GM12892 (cell line): ENCODE data around the gene ZNFX1.

Experiments
- POLR2A ChIP-seq: IDR thresholded peaks from 2 replicates; pipeline ENCODE4 v1.6.1; 2011; ENCODE audit warnings: low read depth, low read length, control low read depth
- POLR2AphosphoS5 ChIP-seq: IDR thresholded peaks from 2 replicates; pipeline ENCODE4 v1.6.1; 2011; ENCODE audit warnings: low read depth, low read length, control low read depth

DNA sequence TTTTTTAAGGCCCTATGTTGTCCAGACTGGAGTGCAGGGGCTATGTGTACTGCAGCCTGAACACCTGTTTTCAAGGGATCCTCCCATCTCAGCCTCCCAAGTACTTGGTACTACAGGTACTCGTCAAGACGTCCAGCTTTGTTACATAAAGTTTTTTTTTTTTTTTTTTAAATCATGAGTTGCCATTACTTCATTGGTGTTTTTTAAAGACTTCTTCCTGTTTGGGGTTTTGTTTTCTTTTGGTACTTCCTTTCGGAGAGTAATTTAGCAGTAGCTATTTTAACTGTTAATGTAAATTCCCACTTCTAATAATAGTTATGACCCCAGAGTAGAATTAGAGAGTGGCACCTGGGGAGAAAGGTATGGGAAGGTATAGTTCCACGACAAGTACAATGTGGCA is 10.5 kb downstream of the ZNFX1 start:
- TF ChIP-seq POLR2AphosphoS5 (no peak), POLR2A (no peak)
